NCI-H524 treated with DMSO at 0.1 percent for 48 hours (cell line): Measurements from ENCODE around the gene ACAA1.
A peak's percentile ranks its signal among the peaks of the same experiment; 100 is the strongest.
"Not testable (repeated sequence)": the region's sequence is repeated elsewhere in the genome, so short reads cannot be mapped to it uniquely, and the experiment has no call there.

ENCODE experiments used
- DNase-seq: peaks from one replicate; lab custom pipeline; 2025; lab: John Stamatoyannopoulos, UW

The ACAA1 gene, protein sequence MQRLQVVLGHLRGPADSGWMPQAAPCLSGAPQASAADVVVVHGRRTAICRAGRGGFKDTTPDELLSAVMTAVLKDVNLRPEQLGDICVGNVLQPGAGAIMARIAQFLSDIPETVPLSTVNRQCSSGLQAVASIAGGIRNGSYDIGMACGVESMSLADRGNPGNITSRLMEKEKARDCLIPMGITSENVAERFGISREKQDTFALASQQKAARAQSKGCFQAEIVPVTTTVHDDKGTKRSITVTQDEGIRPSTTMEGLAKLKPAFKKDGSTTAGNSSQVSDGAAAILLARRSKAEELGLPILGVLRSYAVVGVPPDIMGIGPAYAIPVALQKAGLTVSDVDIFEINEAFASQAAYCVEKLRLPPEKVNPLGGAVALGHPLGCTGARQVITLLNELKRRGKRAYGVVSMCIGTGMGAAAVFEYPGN

DNA sequence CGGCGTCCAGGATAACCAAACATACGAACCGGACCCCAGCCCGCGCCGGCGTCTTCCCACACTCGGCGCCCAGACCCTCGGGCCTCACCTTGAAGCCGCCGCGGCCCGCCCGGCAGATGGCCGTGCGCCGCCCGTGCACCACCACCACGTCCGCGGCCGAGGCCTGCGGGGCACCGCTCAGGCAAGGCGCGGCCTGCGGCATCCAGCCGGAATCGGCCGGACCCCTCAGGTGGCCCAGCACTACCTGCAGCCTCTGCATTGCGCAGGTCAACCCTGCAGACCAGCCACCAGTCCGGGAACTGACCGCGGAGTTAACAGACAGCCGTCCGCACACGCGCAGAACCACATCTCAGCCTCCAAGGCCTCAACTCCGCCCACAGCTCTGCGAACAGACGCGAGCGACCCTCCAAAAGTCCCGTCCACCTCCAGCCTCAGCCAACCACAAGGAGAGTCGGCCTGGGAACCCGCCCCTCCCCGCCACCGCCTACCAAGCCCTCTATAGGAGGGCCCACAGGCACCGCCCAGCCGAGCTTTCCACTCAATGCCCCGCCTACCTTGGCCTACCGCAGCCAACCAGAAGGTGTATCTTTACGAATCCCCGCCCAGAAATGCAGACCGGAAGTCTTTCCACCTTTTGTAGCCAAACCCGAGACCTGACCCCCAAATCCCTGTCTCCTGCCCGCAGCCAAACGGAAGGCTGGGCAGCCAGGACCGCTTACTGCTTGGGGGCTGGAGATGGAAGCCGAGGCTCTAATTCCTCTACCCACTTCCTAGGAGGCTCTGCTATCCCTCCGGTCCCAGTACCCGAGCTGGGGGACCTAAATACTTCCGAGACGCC lies at the start of gene ACAA1:
Gene ACAA1 (minus strand): TSS at position 351 of the 838 bp plus-strand sequence. CDS start 92 bp downstream, at position 259.
- peak; percentile 96 for DNase-seq

DNA sequence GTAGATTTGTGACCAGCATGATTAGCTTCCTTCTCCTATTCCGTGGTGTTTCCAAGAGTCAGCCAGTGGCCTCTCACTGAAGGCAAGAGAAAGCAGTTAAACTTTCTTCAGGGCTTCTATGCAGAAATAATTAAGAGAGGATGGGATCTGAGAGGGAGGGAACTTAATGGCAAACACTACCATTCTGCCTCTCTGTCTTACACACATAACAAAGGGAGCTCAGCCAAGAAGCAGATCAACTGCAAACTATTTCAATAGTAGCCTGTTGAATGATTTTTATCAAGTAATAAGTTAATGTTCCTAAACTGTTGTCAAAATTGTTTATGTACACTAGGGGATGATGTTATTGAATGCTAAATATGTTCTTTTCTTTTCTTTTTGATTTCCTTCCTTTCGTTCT lies 40.3 kb upstream of the ACAA1 start:
- DNase-seq, result no peak

DNA sequence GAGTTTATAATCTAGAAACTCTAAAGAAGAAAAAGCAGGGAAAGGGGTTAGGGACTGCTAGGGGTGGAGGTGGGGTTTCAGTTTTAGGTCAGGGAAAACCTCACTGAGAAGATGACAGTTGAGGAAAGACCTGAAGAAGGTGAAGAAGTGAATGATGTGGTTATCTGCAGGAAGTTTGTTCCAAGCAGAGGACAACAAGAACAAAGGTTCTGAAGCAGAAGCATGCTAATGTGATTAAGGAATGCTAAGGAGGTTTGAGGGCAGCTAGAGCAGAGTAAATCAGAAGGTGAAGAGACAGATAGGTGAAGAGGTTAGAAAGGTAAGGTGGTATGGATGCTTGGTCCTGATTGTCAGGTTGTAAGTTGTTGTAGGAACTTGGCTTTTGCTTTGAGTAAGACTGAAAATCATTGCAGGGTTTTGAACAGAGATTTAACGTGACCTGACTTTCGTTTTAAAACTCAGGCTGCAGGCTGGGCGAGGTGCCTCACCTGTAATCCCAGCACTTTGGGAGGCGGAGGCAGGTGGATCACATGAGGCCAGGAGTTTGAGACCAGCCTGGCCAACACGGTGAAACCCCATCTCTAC lies 37.0 kb upstream of the ACAA1 start:
- DNase-seq, result no peak

DNA sequence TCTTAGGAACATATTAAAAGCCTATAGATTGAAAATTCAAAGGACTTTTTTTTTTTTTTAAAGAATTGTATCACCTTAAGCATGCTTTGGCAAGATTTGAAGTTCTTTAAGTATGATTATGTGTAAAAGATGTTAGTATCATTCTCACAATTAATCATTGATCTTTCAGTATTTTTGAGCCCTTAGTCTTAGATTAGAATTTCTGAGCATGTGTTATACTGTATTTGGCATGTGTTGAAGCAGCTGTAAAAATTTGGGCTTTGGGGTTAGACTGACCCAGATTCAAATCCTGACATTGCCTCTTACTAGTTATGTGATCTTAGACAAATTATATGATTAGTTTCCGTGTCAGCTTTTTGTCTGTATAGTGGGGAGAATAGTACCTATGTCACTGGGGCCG lies 34.7 kb upstream of the ACAA1 start:
- no peak for DNase-seq

DNA sequence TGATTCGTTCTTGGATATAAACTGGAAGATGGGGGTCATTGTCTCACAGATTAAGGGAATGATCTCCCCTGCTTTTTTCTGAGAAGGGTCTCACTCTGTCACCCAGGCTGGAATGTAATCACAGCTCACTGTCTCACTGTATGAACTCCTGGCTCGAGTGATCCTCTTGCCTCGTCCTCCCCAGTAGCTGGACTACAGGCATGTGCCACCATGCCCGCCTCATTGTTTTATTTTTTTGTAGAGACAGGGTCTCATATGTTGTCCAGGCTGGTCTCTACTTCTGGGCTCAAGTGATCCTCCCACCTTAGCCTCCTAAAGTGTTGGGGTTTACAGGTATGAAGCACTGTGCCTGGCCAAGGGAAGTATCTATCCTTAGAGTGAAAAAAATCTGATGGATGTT lies 33.8 kb upstream of the ACAA1 start:
- DNase-seq, result no peak

DNA sequence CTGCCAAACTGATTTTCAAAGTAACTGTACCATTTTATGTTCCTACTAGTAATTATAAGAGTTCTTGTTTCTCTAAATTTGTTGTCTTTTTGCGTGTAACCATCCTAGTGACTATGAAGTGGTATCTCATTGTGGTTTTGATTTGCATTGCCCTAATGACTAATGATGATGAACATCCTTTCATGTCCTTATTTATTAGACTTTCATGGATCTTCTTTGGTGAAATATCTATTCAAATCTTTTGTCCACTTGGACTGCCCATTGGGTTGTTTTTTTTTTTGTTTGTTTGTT lies 32.0 kb upstream of the ACAA1 start:
- no peak for DNase-seq

DNA sequence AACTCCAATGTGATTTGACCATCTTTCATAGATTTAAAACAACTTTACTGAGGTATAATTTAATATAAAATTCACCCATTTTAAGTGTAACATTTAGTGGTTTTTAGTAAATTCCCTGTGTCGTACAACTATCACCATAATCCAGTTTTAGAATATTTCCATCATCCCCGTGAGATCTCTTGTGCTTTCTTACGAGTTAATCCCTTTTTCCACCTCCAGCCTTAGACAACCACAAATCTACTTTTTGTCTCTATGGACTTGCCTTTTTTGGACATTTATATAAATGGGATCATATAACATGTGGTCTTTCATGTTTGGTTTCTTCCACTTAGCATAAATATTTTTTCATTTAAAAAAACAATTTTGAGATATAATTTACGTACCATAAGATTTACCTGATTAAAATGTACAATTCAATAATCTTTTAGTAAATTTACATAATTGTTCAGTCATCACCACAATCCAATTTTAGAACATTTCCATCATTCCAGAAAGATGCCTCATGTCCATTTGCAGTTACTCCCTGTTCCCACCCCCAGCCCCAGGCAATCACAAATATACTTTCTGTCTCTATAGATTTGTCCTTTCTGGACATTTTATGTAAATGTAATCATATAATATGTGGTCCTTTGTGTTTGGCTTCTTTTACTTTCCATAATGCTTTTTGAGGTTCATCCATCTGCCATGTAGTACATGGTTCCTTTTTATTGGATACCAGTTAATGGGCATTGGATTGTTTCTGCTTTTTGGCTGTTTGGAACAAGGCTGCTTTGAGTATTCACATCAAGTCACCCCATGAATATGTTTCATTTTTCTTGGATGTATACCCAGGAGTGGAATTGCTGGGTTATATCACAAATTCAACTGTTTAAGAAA lies 31.5 kb upstream of the ACAA1 start:
- no peak for DNase-seq

DNA sequence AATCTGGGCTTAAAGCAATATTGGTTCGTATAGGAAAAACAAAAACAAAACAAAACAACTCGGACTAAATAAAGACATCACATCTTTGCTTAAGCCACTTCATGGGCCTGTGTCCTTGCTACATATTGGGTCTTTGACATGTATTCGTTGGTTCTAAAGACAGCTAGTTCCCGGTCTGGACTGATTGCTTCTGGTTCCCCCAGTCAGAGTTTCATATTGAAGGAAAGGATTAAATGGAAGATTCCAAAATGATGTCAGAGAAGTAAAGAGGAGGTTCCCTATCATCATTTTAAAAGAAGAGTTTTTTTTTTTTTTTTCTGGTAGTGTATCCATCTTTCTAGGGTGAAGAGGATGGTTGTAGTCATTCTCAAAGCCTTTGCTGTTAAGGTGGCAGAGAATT lies 30.7 kb upstream of the ACAA1 start:
- DNase-seq, result no peak

DNA sequence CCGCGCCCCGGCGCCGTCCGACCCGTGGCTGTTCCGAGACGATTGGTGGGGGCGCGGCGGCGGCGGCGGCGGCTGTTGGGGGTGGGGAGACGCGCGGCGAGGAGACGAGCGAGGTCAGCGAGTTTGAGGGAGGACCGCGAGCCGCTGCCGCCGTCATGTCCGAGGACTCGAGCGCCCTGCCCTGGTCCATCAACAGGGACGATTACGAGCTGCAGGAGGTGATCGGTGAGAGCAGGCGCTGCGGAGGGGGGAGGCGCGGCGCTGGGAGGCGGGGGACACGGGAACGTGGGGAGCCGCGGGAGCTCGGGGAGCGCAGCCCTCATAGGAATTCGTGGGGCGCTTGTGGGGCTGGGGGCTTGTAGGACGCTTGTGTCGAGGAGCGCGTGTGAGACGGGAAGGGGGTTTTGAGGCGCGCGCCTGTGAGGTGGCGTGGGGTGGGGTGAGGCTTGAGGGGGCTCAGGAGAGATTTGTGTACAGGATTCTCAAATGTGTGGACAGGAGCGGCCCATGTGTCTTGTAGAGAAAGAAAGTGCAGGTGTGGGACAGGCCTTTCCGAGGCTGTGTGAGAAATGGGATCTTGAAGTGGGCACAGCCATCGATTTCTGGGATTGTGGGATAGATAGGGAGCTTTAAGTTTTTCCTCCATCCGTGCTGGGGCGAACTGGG lies 28.9 kb upstream of the ACAA1 start:
- no peak for DNase-seq

DNA sequence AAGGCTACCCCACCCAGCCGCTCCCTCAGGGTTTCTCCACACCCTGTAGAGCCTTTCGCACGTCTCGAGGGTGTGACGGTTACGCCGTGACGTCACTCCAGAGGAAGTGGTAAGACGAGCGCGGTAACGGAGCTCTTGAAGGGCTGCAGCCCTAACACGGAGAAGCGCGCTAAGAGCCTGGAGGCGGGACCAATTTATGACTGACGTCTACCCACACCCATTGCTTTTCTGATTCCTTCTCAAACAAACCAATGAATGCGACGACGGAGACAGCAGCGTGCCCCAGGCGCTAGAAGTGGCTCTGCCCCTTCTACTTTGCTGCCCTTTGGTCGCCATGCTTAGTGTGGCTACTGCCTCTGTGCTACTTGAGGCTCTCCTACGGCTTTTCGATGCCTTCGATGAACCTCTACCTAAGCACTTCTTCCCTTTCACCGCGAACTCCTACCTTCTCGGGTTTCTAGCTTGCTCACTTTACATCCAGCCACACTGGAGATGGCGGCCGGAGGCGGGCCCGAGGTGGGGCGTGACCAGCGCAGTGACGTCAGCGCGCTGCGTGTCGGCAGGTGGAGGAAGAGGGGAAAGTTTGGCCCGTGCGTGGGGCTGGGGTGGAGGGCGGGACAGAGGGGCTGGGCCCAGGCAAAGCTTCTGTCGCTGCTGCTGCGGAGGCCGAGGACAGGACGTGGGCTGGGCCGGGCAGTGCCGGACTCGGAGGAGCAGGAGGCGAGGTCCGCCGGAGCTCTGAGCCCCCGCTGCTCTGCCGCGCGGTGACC lies 28.2 kb upstream of the ACAA1 start, which contains the start of gene OXSR1:
Gene OXSR1 (plus strand): TSS at position 586 of the 770 bp plus-strand sequence. CDS start 340 bp downstream, outside the sequence.
- peak; percentile 95 for DNase-seq

DNA sequence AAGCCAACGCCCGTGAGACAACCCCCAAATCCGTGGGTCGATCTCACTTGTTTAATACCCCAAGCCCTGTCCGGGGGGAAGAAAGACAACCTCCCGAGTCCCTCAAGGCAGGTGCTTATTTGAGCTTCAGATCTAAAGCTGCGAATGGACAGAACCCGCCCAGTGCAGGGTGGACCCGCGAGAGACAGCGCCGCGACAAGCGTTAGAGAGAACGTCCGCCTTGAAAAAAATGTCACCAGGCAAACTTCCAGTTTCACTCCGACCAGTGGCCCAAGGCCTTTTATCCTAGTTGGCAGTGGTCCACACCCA lies 27.7 kb upstream of the ACAA1 start:
- DNase-seq, result no peak

DNA sequence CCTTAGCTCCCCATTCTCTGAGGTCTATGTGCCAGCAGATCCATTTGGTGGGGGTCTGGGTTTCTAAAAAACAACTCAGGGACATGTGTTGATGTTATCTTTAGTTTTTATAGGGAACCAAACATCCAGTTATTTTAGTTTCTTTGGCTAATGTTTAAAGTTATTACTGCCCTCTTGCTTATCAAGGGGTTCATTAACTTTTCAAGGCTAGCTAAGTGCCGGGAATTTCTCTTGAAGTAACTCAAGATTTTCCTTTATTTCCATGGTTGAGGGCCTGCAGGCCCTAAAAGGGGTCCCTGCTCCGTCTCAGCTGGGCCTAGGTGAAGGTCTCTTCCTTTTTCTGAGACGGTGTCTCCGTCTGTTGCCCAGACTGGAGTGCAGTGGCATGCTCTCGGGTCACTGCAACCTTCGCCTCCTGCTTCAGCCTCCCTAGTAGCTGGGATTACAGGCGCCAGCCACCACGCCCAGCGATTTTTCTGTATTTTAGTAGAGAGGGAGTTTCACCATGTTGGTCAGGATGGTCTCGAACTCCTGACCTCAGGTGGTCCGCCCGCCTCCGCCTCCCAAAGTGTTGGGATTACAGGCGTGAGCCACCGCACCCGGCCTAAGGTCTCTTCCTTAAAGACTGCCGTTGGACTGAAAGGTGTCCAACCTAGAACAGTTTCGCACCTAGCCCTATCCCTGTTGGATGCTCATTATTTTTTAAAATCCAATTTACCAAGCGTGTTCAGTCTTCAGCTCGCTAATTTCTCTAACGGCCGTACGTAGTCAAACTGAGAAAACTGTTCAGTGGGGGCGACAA lies 27.1 kb upstream of the ACAA1 start:
- DNase-seq, result no peak

DNA sequence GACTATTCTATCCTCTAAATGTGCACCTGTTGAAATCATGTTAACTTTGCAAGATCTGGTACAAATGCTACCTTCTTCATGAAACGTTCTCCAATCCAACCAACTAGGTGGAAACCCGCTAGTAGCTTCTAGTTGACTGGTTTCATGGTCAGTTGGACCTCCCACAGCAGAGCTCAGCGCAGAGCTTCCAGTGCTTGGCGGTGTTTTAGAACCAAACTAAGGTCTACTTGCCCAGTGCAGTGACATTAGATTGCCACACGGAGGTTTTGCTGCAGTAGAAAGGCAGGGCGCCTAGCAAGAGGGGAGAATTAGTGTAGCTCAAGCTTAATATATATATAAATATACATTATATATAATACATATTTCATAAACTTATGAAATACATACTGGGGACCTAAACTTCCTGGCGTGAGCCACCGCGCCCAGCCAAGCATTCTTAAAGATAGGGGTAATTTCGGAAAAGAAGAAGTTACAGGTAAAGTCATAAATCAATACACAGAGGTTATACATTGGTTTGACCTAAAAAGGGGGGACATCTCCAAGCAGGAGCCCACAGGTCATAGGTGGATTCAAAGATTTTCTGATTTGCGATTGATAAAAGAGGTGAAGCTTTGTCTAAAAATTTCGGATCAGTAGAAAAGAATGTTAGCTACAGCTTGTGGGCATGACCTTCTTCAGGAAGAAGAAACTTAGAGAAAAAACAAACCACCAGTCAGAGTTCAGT lies 26.4 kb upstream of the ACAA1 start:
- DNase-seq, result no peak

DNA sequence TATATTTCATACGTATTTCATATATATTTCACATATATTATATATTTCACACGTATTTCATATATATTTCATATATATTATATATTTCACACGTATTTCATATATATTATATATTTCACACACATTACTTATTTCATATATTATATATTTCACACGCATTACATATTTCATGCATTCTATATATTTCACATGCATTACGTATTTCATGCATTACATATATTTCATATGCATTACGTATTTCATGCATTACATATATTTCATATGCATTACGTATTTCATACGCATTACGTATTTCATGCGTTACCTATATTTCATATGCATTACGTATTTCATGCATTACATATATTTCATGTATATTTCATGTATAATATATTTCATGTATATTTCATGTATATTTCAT lies 23.8 kb upstream of the ACAA1 start:
- not testable (repeated sequence) for DNase-seq

DNA sequence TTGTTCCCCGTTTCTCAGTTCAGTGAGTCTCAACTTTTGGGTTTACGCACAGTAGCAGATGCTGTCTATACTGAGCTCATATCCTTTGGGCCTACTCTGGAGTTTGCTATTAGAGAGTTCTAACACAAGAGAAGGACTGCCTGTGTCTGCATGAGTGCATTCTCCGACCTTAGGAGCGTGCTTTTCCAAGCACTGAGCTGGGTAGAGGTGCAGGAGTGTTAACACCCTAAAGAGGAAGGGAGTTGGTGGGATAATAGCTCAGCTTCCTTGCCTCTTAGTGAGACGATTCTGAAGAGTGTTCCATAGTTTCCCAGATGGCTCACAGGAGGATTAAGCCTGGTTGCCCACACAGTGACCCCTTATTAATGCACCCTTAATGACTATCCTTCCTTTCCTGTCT lies 21.5 kb upstream of the ACAA1 start:
- no peak for DNase-seq

DNA sequence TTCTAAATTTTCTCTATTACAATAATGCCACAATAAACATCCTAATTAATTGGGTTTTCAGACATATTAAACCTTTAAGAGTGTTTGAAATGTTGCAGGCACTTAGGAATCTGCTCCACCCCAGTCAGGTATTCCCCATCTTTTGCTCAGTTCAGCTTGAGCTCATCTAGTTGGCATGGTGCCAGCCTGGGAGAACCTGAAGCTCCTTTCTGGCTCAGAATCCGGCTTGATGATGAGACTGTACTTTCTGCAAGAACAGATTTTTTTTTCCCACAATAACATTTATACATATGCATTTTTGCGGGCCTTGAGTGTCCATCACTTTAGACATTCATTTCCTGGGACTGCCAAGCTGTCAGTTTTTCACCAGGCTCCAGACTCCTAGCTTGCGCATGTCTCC lies 20.7 kb upstream of the ACAA1 start:
- DNase-seq, result no peak

DNA sequence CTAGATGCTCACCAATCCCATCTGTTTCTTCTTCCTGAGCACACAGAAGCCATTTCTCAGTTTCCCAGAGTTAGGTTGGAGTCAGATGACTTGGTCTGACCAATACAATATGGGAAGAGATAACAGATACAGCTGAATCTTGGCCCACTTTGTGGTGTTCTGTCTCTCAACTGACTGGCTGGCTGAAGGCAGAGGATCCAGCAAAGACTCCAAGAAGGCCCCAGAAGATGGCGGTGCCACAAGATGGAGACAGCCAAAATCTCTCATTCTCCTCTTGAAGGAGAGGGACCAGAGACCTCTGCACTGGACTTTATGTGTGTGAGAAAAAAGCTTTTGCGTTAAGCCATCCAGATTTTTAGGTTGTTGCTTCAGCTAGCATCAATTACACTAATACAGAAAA lies 20.2 kb upstream of the ACAA1 start:
- no peak for DNase-seq

DNA sequence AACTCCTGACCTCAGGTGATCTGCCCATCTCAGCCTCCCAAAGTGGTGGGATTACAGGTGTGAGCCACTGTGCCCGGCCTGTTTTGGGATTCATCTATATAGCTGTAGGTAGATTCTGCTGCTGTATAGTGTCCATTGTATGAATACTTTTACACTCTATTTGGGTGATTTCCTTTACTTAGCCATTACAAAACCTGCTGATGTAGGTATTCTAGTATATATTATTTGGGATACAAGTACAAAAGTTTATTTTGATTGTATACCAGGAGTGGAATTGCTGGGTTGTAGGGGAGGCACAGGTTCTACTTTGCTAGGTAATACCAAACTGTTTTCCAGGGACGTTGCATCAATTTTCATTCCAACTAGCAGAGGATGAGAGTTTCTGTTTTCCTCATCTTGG lies 18.9 kb upstream of the ACAA1 start:
- no peak for DNase-seq

DNA sequence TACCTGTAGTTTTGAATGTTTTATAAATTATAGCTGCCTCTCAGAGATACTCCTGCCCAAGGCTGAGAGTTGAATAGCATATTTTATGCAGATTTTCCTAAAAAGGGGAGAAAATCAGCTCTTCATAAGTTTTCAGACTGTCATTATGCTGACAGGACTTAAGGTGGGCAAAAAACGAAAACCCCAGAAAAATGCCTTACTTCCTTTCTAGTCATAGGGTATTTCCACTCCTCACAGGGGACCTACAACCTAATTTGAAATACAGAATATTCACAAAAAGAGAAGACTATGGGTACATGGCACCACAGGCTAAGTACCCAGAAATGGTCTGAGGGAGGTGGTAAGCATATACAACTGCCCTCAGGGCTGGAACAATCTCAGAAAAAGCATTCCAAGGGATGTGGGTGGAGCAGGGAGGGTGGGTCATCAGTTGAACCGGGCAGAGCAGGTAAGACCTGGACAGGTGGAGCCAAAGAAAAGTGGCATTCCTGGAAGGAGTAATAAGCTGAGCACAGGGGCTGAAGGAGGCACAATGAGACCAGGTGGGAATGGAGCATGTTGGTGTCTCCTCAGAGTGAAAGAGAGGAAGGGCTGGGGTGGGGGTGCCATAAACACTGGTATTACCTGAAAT lies 17.8 kb upstream of the ACAA1 start:
- DNase-seq, result no peak
